Astrocyte (in vitro differentiated cells and primary cell): Measurements from ENCODE around the gene CABP4. TPM values are rescaled to one million over a fixed set of nuclear protein-coding genes. Genes with fewer than 3 reads are reported as not detected.
A peak's percentile ranks its signal among the peaks of the same experiment; 100 is the strongest.

Experiments used
- DNase-seq: peaks from one replicate; pipeline ENCODE4 v3.0.0-alpha.2; 2010; ENCODE audit warnings: low read depth
- FAIRE-seq: peaks from 2 replicates; lab custom pipeline; 2011; peaks lifted over from hg19 to GRCh38; lab: Jason Lieb, UNC
- H2AFZ ChIP-seq: 2 replicates; pipeline ENCODE4 v1.6.0; 2012; ENCODE audit warnings: low read depth, low read length, inconsistent platforms
- H3K27ac ChIP-seq: 2 replicates; pipeline ENCODE4 v1.5.1; 2011; ENCODE audit warnings: low read depth, low read length, inconsistent platforms
- H3K27me3 ChIP-seq: 2 replicates; pipeline ENCODE4 v1.6.0; 2011; ENCODE audit warnings: low read length, inconsistent platforms; ENCODE audit not compliant: insufficient read depth
- H3K36me3 ChIP-seq: 2 replicates; pipeline ENCODE4 v1.5.1; 2011; ENCODE audit warnings: low read length, inconsistent platforms; ENCODE audit not compliant: insufficient read depth
- H3K4me1 ChIP-seq: 2 replicates; pipeline ENCODE4 v1.5.1; 2011; ENCODE audit warnings: low read length, inconsistent platforms; ENCODE audit not compliant: insufficient read depth
- H3K4me2 ChIP-seq: 2 replicates; pipeline ENCODE4 v1.6.0; 2012; ENCODE audit warnings: low read length, inconsistent platforms
- H3K4me3 ChIP-seq: 2 replicates; pipeline ENCODE4 v1.5.1; 2011; ENCODE audit warnings: low read depth, mild to moderate bottlenecking, low read length, inconsistent platforms; ENCODE audit not compliant: insufficient read depth
- H3K79me2 ChIP-seq: 2 replicates; pipeline ENCODE4 v1.6.0; 2012; ENCODE audit warnings: mild to moderate bottlenecking, low read length, inconsistent platforms; ENCODE audit not compliant: insufficient read depth
- H3K9ac ChIP-seq: 2 replicates; pipeline ENCODE4 v1.6.0; 2012; ENCODE audit warnings: mild to moderate bottlenecking, low read length, inconsistent platforms
- H3K9me3 ChIP-seq: 2 replicates; pipeline ENCODE4 v1.5.1; 2012; ENCODE audit warnings: low read depth, mild to moderate bottlenecking, low read length, inconsistent platforms; ENCODE audit not compliant: insufficient read depth
- H4K20me1 ChIP-seq: 2 replicates; pipeline ENCODE4 v1.6.0; 2012; ENCODE audit warnings: low read length, inconsistent platforms; ENCODE audit not compliant: insufficient read depth
- H3K27ac Mint-ChIP-seq: one replicate; pipeline ENCODE4 v1.8.0; 2021; ENCODE audit warnings: mild to moderate bottlenecking, mixed read lengths; ENCODE audit not compliant: unreplicated experiment
- H3K27me3 Mint-ChIP-seq: one replicate; pipeline ENCODE4 v1.8.0; 2021; ENCODE audit warnings: low read depth, mixed read lengths; ENCODE audit not compliant: unreplicated experiment
- H3K36me3 Mint-ChIP-seq: one replicate; pipeline ENCODE4 v1.8.0; 2021; ENCODE audit warnings: low read depth, mixed read lengths; ENCODE audit not compliant: unreplicated experiment
- H3K4me1 Mint-ChIP-seq: one replicate; pipeline ENCODE4 v1.8.0; 2021; ENCODE audit warnings: low read depth, mixed read lengths; ENCODE audit not compliant: unreplicated experiment
- H3K4me3 Mint-ChIP-seq: one replicate; pipeline ENCODE4 v1.8.0; 2021; ENCODE audit warnings: mild to moderate bottlenecking, moderate library complexity, mixed read lengths; ENCODE audit not compliant: unreplicated experiment
- H3K9me3 Mint-ChIP-seq: one replicate; pipeline ENCODE4 v1.8.0; 2021; ENCODE audit warnings: mild to moderate bottlenecking, mixed read lengths; ENCODE audit not compliant: unreplicated experiment
- EZH2 ChIP-seq: IDR thresholded peaks from 2 replicates; pipeline ENCODE4 v1.6.1; 2012; ENCODE audit warnings: mild to moderate bottlenecking, low read length, inconsistent platforms; ENCODE audit not compliant: insufficient read depth
- total RNA-seq: library from RNA; stranded (reverse); gene quantifications from 2 replicates; pipeline ENCODE4 v1.2.1, GENCODE V29; 2021
- TF ChIP-seq, protein P1 (sequence below): IDR thresholded peaks from 2 replicates; pipeline ENCODE4 v1.5.1; 2011; ENCODE audit warnings: low read depth, mild to moderate bottlenecking, inconsistent platforms, low read length, moderate library complexity; ENCODE audit not compliant: insufficient read depth

CABP4 gene
- total RNA-seq, 1 donor from 2014 or later = not detected

DNA sequence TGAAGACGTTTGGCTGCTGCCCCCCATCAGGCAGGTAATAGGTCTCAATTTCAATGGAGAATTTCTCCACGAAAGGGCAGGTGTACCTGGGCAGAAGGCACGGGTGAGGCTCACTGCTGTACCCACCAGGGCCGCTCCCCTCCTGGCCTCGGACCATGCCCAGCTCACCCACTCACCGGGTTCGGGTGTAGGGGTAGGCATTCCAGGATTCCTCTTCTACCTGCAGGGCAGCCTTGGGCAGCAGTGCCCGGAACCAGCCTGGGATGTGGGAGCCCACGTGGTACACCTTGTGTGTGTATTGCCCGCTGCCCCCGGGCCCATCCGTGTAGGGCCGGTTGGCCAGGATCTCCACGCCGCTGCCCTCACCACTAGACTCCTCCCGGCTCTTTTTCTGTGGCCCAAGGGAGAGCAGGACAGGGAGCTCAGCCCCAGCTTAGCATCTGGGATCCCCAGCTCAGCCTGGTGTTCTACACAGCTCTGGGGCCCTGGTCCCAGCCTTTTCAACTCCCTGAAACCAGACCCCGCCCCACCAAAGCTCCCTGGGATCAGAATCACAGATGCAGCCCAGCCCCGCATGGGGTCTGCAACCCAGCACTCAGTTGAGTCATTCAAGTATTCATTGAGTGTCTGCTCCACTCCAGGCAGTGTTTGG, 47.3 kb downstream of the CABP4 start:
- Histone ChIP-seq H3K4me3 (no peak overlapping the region), H3K4me2 (peak overlapping the region; percentile 87), H3K4me1 (peaks cover 32% of the 10 kb centered on the region), H3K79me2 (peaks cover 30% of the 10 kb centered on the region), H3K9me3 (no peaks in the 10 kb centered on the region), H3K9ac (no peak overlapping the region), H3K36me3 (peaks cover 2% of the 10 kb centered on the region), H4K20me1 (peaks cover 43% of the 10 kb centered on the region), H3K27ac (no peak overlapping the region), H2AFZ (no peak overlapping the region), H3K27me3 (no peaks in the 10 kb centered on the region)
- no peak for TF ChIP-seq EZH2
- TF ChIP-seq, protein P1, sequence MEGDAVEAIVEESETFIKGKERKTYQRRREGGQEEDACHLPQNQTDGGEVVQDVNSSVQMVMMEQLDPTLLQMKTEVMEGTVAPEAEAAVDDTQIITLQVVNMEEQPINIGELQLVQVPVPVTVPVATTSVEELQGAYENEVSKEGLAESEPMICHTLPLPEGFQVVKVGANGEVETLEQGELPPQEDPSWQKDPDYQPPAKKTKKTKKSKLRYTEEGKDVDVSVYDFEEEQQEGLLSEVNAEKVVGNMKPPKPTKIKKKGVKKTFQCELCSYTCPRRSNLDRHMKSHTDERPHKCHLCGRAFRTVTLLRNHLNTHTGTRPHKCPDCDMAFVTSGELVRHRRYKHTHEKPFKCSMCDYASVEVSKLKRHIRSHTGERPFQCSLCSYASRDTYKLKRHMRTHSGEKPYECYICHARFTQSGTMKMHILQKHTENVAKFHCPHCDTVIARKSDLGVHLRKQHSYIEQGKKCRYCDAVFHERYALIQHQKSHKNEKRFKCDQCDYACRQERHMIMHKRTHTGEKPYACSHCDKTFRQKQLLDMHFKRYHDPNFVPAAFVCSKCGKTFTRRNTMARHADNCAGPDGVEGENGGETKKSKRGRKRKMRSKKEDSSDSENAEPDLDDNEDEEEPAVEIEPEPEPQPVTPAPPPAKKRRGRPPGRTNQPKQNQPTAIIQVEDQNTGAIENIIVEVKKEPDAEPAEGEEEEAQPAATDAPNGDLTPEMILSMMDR = no peak
- DNase-seq (no peak), FAIRE-seq (no peak)
- Mint-ChIP-seq H3K27ac (no peak overlapping the region), H3K36me3 (peaks cover 14% of the 10 kb centered on the region), H3K27me3 (no peaks in the 10 kb centered on the region), H3K9me3 (no peaks in the 10 kb centered on the region), H3K4me3 (peak overlapping the region; percentile 58), H3K4me1 (peaks cover 8% of the 10 kb centered on the region)

DNA sequence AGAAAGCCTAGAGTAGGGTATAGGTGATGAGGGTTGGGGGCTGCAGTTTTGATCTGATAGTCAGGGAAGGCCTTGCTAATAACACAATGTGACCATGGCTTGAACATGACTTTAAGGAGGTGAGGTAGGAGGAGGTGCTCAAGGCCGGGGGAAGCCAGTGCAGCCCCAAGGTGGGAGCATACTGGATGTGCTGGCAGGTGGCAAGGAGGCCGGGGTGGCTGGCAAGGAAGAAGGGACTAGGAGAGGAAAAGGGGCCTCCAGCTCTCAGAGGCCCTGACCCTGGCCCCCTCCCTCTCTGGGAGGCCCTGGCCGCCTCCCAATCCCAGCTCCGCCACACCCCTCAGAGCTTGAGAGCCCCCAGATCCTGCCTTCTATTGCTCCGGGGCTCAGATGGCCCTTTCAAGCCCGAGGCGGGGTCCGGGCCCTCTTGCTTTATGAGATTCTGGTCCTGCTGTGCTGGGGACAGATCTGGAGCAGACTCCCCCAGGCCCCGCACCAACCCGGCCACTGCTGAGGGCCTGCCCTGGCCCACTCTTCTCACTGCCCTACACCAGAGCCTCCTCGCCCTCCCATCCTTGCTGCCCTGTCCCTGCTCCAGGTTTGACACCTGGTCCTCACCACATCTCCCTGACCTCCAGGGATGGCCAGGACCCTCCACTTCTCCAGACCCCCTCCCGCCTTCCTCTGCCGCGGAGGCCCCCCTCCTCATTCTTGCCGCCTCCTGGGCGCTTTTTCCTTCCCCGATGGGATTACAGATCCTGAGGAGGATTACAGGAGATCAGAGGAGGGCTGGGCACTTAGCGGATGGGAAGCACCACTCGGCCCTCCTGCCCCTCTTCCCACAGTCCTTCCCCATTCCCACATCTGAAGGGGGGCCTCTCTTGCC, 48.2 kb downstream of the CABP4 start:
- peaks cover 32% of the 10 kb centered on the region for H3K79me2 ChIP-seq
- H3K27me3 ChIP-seq = no peaks in the 10 kb centered on the region
- peaks cover 35% of the 10 kb centered on the region for H3K4me1 ChIP-seq
- H4K20me1 ChIP-seq = peaks cover 46% of the 10 kb centered on the region
- peak overlapping the region; percentile 87 for H3K4me2 ChIP-seq
- peak overlapping the region; percentile 78 for H3K4me3 ChIP-seq
- H3K9me3 ChIP-seq = no peaks in the 10 kb centered on the region
- Mint-ChIP-seq H3K4me3 (peak overlapping the region; percentile 81), H3K27ac (peak overlapping the region; percentile 18), H3K9me3 (no peaks in the 10 kb centered on the region), H3K4me1 (peaks cover 8% of the 10 kb centered on the region), H3K36me3 (peaks cover 14% of the 10 kb centered on the region), H3K27me3 (no peaks in the 10 kb centered on the region)
- H2AFZ ChIP-seq = no peak overlapping the region
- peak overlapping the region; percentile 85 for H3K9ac ChIP-seq
- H3K27ac ChIP-seq = peak overlapping the region; percentile 29
- H3K36me3 ChIP-seq = peaks cover 2% of the 10 kb centered on the region
- FAIRE-seq (no peak), DNase-seq (no peak)
- TF ChIP-seq EZH2 = no peak
- TF ChIP-seq, protein P1 = no peak
